Duodenal mucosa (tissue), 2 donors: Measurements from ENCODE around the gene PAOX.
"Not testable (repeated sequence)": the region's sequence is repeated elsewhere in the genome, so short reads cannot be mapped to it uniquely, and the experiment has no call there.

Experiments
- H3K27ac ChIP-seq: one replicate; pipeline ENCODE4 v1.7.0; 2013; ENCODE audit warnings: low read depth, low read length
- H3K27me3 ChIP-seq, 2 donors: one replicate each; pipeline ENCODE4 v1.7.0; 2013; ENCODE audit warnings: low read length in 2 of 2, control low read depth in 1 of 2; ENCODE audit not compliant: insufficient read depth in 2 of 2, control insufficient read depth in 1 of 2
- H3K36me3 ChIP-seq, 2 donors: one replicate each; pipeline ENCODE4 v1.7.0; 2013; ENCODE audit warnings: low read length in 2 of 2, control low read depth in 1 of 2; ENCODE audit not compliant: insufficient read depth in 2 of 2, control insufficient read depth in 1 of 2
- H3K4me1 ChIP-seq, 2 donors: one replicate each; pipeline ENCODE4 v1.7.0; 2013; ENCODE audit warnings: low read length in 2 of 2, control low read depth in 1 of 2; ENCODE audit not compliant: insufficient read depth in 2 of 2, control insufficient read depth in 1 of 2
- H3K4me3 ChIP-seq, 2 donors: one replicate each; pipeline ENCODE4 v1.7.0; 2013; ENCODE audit warnings: low read length in 2 of 2, low read depth in 1 of 2
- H3K9ac ChIP-seq, 2 donors: one replicate each; pipeline ENCODE4 v1.7.0; 2013; ENCODE audit warnings: low read length in 2 of 2, low read depth in 1 of 2
- H3K9me3 ChIP-seq, 2 donors: one replicate each; pipeline ENCODE4 v1.7.0; 2013; ENCODE audit warnings: low read length in 2 of 2, control low read depth in 1 of 2; ENCODE audit not compliant: control insufficient read depth in 1 of 2

The PAOX gene

GRCh38 chr10:133405272-133405671, 26.2 kb downstream of the PAOX start:
- Histone ChIP-seq H3K27ac (no peak overlapping the region), H3K9ac (no peak overlapping the region), H3K27me3 (no peaks in the 10 kb centered on the region), H3K4me3 (no peak overlapping the region), H3K36me3 (peaks cover 12 to 60% of the 10 kb centered on the region in 2 donors), H3K9me3 (no peaks in the 10 kb centered on the region), H3K4me1 (peaks cover 12 to 13% of the 10 kb centered on the region in 2 donors)

- no peaks in the 10 kb centered on the region for H3K27me3 ChIP-seq
- H3K4me1 ChIP-seq: peaks cover 6 to 7% of the 10 kb centered on the region in 2 donors
- peaks cover 14 to 63% of the 10 kb centered on the region in 2 donors for H3K36me3 ChIP-seq
- H3K9ac ChIP-seq: no peak overlapping the region
- H3K9me3 ChIP-seq: peaks cover 2% of the 10 kb centered on the region in 2 donors
- no peak overlapping the region for H3K27ac ChIP-seq
- H3K4me3 ChIP-seq: no peak overlapping the region
Measured at GRCh38 chr10:133405844-133406527, 26.9 kb downstream of the PAOX start.

GRCh38 chr10:133411523-133412380, 32.7 kb downstream of the PAOX start:
- no peak overlapping the region for H3K9ac ChIP-seq
- no peak overlapping the region for H3K27ac ChIP-seq
- no peak overlapping the region for H3K4me3 ChIP-seq
- no peaks in the 10 kb centered on the region for H3K27me3 ChIP-seq
- peaks cover 21 to 61% of the 10 kb centered on the region in 2 donors for H3K36me3 ChIP-seq
- no peaks in the 10 kb centered on the region for H3K4me1 ChIP-seq
- peaks cover 8 to 21% of the 10 kb centered on the region in 2 donors for H3K9me3 ChIP-seq

GRCh38 chr10:133412381-133412711, 33.3 kb downstream of the PAOX start:
- no peaks in the 10 kb centered on the region for H3K27me3 ChIP-seq
- H3K9me3 ChIP-seq: peaks cover 8 to 21% of the 10 kb centered on the region in 2 donors
- no peaks in the 10 kb centered on the region for H3K4me1 ChIP-seq
- H3K4me3 ChIP-seq: no peak overlapping the region
- no peak overlapping the region for H3K27ac ChIP-seq
- no peak overlapping the region for H3K9ac ChIP-seq
- H3K36me3 ChIP-seq: peaks cover 21 to 58% of the 10 kb centered on the region in 2 donors

- H3K27me3 ChIP-seq, H3K4me3 ChIP-seq, H3K27ac ChIP-seq, H3K4me1 ChIP-seq, H3K9ac ChIP-seq: not testable (repeated sequence)
- H3K9me3 ChIP-seq: peaks cover 8 to 21% of the 10 kb centered on the region in 2 donors
- peaks cover 21 to 62% of the 10 kb centered on the region in 2 donors for H3K36me3 ChIP-seq
Measured at GRCh38 chr10:133414401-133414800, 35.3 kb downstream of the PAOX start.

GRCh38 chr10:133415752-133416151, 36.7 kb downstream of the PAOX start:
- H3K27ac ChIP-seq: no peak overlapping the region

GRCh38 chr10:133418289-133418993, 39.4 kb downstream of the PAOX start:
- Histone ChIP-seq H3K27me3 (peaks cover 5 to 10% of the 10 kb centered on the region in 2 donors), H3K4me1 (no peaks in the 10 kb centered on the region), H3K4me3 (no peak overlapping the region), H3K27ac (no peak overlapping the region), H3K36me3 (peaks cover 18 to 39% of the 10 kb centered on the region in 2 donors), H3K9ac (no peak overlapping the region), H3K9me3 (no peaks in the 10 kb centered on the region)

More at GRCh38 chr10:133415752-133416151, 36.7 kb downstream of the PAOX start:
- no peak overlapping the region for H3K9ac ChIP-seq
- no peak overlapping the region for H3K4me3 ChIP-seq
- peaks cover 8 to 21% of the 10 kb centered on the region in 2 donors for H3K9me3 ChIP-seq
- H3K27me3 ChIP-seq: no peaks in the 10 kb centered on the region
- H3K4me1 ChIP-seq: no peaks in the 10 kb centered on the region
- H3K36me3 ChIP-seq: peaks cover 34 to 61% of the 10 kb centered on the region in 2 donors

- no peak overlapping the region for H3K9ac ChIP-seq
- H3K4me1 ChIP-seq: no peaks in the 10 kb centered on the region
- no peaks in the 10 kb centered on the region for H3K9me3 ChIP-seq
- peaks cover 5 to 10% of the 10 kb centered on the region in 2 donors for H3K27me3 ChIP-seq
- H3K36me3 ChIP-seq: peaks cover 18 to 37% of the 10 kb centered on the region in 2 donors
- H3K27ac ChIP-seq: no peak overlapping the region
- no peak overlapping the region for H3K4me3 ChIP-seq
Measured at GRCh38 chr10:133419211-133419950, 40.3 kb downstream of the PAOX start.

GRCh38 chr10:133420028-133420427, 41.0 kb downstream of the PAOX start:
- Histone ChIP-seq H3K9me3 (no peaks in the 10 kb centered on the region), H3K27ac (no peak overlapping the region), H3K4me3 (no peak overlapping the region), H3K36me3 (peaks cover 18 to 37% of the 10 kb centered on the region in 2 donors), H3K9ac (no peak overlapping the region), H3K4me1 (no peaks in the 10 kb centered on the region), H3K27me3 (peaks cover 5 to 10% of the 10 kb centered on the region in 2 donors)
